ENCODE measurements around the gene SRBD1. TPM values are rescaled to one million over a fixed set of nuclear protein-coding genes. Genes with fewer than 3 reads are reported as not detected.
A peak's percentile ranks its signal among the peaks of the same experiment; 100 is the strongest.

SRBD1 gene, protein sequence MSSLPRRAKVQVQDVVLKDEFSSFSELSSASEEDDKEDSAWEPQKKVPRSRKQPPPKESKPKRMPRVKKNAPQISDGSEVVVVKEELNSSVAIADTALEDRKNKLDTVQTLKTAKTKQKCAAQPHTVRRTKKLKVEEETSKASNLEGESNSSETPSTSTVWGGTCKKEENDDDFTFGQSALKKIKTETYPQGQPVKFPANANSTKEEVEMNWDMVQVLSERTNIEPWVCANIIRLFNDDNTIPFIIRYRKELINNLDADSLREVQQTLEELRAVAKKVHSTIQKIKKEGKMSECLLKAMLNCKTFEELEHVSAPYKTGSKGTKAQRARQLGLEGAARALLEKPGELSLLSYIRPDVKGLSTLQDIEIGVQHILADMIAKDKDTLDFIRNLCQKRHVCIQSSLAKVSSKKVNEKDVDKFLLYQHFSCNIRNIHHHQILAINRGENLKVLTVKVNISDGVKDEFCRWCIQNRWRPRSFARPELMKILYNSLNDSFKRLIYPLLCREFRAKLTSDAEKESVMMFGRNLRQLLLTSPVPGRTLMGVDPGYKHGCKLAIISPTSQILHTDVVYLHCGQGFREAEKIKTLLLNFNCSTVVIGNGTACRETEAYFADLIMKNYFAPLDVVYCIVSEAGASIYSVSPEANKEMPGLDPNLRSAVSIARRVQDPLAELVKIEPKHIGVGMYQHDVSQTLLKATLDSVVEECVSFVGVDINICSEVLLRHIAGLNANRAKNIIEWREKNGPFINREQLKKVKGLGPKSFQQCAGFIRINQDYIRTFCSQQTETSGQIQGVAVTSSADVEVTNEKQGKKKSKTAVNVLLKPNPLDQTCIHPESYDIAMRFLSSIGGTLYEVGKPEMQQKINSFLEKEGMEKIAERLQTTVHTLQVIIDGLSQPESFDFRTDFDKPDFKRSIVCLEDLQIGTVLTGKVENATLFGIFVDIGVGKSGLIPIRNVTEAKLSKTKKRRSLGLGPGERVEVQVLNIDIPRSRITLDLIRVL
- total RNA-seq (2014; rRNA removed; shearing (Covaris generic)): 14.4 and 15.5 TPM in 2 replicates

DNA sequence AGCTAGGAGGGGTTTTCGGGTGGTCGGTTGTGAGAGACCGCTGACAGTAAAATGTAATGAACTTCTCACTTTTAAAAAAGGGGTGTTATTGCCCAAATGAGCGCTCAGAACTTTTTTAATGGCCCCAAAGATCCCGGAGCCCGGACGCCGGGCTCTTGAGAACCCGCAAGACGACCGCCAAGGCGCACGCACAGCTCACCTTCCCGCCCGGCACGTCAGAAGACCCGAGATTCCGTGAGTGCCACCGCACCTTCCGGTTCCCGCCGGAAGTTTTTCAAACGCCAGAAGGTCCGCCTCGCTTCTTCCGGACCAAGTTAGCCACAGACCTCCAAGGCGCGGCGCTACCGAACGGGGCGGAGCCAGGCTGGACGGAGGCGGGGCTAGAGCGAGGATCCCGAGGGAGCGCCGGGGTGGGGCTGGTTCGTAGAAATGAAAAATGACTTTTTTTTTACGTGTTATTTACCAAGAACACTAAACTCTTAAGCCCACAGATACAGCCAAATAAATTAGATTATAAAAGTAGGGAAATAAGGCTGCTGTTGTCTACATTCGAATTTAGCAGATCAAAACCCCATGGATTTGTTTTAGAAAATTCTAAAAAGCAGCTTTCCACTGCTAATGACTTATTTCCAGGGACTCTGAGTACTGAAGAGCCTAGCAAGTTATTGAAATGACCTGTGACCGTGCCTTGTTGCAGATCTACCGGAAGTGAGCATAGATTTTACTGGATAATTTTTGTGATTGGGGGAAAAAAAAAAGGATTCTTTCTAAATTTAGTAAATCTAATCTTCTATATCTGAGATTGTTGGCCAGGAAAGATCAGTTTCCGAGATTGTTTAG is at the start of gene SRBD1:
Gene SRBD1 (minus strand): TSS at position 248 of the 840 bp plus-strand sequence. CDS start 5,826 bp downstream, outside the sequence.
- peak; percentile 93 for DNase-seq (ENCODE audit: low spot score)

DNA sequence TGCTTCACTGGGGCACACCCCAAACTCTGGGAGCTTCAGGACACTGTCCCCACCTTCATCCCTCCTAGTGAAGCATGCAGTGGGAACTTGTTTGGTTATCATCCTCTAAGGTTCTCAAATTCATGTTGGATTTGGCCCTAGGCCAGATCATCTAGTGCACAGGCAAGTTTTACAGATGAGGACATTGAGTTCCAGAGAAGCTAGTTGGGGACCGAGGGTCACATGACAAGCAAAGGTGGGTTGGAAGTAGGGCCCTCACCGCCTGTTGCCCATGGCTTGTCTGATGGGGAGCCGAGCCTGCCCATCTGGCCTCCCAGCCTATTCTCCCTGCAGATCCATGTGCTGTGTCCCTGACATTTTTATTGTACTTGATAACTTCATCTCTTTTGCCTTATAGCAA is 43.2 kb upstream of the SRBD1 start:
- no peak for DNase-seq (ENCODE audit: low spot score)

DNA sequence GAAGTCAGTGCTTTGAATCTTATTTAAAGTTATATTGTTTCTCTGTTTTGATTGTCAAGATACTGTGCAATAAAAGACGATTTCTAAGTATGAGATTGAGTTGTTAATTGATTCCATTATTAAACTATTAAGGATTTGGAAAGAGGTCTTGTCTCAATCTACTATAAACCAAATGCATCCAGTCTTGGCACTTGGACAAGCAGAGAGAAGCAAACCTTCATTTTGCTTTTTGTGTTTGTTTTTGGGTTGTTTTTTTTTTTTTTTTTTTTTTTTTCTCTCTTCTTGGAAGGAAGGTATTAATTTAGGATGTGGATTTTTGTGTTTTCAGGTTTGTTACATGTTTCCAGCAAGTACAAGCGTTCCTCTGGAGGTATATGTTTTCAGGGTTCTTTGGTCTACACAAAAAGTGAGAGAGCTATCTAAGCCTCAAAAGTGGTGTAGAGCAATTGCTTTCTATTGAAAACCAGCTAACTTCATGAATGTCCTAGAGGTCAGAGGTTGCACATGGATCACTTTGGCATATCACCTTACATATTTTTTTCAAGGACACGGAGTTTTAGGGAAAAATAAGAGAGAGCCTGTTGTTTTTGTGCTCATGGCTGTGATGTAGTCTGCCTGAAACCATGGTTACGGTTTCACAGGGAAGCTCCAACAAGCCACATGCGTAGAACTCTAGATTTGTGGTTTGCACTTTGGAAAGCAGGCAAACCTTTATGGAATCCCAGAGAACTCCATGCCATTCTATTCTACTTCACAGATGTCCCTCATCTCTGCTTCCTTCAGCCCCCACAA is 42.3 kb upstream of the SRBD1 start:
- no peak for DNase-seq (ENCODE audit: low spot score)

DNA sequence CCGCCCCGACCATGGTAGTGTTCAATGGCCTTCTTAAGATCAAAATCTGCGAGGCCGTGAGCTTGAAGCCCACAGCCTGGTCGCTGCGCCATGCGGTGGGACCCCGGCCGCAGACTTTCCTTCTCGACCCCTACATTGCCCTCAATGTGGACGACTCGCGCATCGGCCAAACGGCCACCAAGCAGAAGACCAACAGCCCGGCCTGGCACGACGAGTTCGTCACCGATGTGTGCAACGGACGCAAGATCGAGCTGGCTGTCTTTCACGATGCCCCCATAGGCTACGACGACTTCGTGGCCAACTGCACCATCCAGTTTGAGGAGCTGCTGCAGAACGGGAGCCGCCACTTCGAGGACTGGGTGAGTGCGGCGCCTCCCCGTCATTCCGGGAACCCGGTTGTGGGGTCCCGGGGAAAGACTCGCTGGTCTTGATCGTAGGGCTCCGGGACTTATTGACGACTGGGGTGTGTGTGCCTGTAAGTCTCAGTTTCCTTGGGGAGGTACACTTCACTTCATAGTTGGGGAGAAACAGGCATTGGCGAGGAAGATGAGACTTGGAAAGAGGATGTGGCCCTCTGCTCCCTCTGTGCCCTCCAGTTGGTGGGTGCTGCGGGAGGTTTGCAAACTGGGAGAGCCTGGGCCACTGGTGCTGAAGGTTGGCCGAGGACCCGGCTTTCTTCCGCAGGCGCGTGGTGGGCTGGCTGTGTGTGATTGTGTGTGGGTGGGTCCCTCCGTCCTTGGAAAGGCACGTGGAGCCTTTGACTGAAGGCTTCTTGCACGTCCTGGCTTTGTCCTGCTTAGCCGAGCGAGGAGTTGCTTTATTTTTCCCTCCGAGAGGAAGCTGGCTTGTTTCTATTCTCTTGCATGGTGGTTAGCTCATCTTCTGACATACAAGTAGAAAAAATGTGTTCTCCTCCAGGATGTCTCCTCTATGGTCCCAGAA is 41.3 kb upstream of the SRBD1 start:
- no peak for DNase-seq (ENCODE audit: low spot score)

DNA sequence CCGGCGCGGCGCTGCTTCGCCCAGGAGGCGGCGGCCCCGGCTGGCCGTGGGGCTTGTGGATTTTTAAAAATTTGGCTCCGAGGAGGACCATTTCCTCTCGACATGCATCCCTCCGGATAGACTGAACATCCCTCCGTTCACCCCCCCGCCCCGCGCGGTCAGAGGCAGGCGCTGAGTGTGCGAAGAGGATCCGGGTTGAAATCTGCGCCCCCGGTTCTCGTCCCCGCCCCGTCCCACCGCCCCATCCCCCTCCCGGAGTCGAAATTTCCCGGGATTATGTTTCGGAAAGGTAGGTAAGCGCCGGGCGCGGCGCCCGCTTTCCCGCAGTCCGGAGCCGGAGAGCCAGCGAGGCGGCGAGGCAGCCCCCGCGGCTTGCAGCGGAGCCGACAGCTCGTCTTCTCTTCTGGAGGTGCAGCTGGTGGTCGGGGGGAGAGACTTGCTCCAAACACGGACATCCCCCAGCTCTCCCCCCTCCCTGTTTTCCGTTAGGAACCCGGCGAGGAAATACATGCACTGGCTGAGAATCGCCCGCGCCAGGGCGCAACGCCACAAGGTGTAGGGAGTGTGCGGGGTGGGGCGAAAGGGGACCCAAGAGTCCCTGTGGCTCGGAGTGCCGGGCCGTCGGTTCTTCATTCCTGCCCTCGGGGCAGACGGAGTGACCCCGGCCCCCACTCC is 40.5 kb upstream of the SRBD1 start, which contains the start of gene PRKCE:
Gene PRKCE (plus strand): TSS at position 261 of the 675 bp plus-strand sequence.
- DNase-seq (ENCODE audit: low spot score): peak; percentile 27

DNA sequence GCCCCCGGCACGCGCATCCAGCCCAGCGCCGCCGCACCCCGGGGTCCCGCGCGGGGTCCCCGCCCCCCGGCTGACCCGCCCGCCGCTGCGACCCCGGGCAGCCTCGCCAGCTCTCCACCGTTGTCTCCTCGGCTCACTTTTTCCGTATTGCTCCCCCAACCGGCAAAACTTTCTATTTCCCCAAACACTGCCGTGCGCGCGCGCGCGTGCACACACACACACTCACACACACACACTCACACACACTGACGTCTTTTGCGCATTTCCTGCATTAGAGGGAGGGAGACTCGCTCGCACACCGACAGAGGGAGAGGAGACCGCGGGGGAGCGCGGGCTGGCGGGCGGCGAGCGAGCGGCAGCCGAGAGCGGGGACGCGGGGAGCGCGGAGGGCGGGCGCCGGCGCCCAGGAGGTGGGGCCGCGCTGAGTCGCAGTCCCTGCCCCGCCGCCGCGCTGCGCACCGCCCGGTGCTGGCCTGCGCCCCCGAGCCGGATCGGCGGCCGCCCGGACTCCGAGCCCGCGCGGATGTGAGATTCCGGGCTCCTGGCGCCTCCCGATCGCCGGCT is 39.9 kb upstream of the SRBD1 start:
- peak; percentile 97 for DNase-seq (ENCODE audit: low spot score)

DNA sequence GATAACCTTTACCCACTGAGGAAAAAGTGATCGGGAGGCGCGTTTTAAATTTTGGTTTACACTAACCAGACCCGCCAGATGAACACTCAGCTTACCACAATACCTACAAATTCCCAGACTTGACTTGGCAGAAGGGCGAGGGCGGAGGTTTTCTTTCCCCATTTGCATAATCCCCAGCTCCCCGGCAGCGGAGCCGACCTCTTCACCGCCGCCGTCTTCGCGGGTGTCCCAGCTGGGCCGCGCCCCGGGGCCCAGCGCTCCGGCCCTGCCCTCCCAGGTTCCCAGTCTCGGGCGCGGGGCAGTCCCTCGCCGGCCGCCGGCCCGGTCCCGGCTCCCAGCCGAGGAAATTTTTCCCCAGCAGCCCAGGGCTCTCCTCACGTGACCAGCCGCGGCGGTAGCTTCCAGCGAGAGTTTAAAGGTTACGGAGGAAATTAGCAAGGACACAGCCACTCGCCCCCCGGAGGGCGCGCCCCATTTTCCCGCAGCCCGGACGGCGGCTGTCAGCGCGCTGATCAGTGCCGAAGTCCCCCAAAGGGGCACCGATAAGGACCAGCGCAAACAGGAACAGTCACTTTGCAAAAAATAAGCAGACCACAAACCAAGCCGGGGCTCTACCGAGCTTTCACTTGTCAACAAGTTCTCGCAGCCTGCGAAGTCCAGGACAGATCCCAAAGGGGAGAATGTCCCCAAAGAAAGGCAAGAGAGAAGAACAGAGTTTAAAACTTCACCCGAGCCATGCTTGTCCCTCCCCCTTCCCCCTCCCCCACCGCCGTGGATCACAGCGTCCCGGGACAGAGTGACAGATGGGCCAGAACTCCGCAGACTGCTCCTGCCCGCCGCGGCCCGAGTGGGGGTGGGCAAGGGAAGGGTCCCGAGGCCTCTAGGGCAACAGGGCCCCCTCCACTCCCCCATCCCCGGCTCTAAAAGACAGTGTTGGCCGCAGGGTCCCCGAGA is 39.1 kb upstream of the SRBD1 start:
- DNase-seq (ENCODE audit: low spot score): no peak

DNA sequence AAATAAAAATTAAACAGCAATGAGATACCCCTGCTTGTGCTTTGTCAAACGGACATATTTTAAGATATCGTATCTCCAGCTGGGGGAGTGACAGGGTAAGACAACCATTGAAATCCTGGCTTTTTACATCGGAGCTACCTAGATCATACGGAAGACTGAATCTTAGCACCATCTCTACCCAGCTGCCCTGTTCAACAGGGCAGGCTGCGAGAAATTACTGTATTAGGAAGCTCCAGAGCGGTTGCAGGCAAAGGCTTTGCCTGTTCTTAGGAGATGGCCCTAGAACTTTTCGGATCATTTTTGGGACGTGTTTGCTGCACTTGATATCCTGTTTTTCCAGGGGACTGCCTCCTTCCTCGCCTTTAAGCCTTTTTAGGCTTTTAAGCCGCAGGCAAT is 38.4 kb upstream of the SRBD1 start:
- DNase-seq (ENCODE audit: low spot score): no peak

DNA sequence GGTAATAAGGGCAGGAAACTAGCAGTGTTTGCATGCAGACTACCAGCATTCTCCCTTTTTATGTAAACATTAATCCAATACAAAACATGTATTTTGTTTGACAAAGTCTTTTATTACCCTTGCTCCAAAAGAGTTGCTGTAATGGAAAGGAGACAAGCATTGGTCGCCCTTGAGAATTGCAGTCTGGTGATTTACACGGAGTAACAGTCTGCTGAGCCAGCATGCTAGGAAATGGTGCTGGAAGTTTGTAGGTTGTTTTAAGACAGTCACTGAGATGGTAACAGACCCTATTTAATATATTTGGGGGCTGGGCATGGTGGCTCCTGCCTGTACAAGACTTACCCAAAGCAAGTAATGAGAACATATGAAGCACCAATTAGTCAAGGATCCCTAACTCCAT is 37.6 kb upstream of the SRBD1 start:
- DNase-seq (ENCODE audit: low spot score): no peak

DNA sequence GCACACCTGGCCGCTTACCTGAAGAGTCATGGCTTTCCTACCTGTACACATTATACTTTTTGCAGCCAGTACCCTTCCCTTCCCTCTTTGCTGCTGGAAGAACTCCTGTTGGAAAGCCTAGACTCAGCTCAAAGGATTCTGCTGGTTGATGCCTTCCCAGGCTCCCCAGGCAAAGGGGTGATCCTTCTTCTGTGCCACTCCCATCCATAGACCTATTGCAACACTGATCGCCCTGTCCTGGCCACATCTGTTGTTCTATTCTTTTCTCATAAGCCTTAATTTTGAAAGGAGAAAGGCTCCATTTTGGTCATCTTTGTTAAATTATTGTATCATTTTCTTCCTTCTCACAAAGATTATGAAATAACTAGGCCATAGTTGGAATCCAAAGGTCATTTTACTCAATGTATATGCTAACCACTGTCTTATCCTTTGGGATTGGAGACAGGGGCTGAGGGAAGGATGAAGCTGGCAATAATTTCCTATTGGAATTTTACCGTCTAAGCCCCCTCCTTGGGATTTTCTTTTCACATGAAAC is 37.0 kb upstream of the SRBD1 start:
- no peak for DNase-seq (ENCODE audit: low spot score)

DNA sequence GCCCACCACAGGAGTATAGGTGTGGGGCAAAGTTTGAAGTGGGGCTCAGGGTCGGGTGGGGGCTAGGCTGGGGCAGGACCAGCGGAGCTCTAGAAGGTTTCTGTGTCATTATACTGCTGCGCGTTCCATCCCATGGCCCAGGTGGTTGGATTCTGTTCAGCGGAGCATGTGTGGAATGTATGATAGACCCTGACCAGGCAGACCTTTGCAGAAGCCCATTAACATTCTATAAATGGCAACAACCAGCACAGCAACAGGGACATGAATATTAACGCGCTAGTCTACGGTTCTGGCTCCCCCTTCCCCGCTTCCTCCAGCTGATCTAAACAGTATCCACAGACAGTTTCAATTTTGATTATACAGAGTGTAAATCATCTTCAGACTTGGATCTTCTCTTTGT is 36.3 kb upstream of the SRBD1 start:
- DNase-seq (ENCODE audit: low spot score): no peak

DNA sequence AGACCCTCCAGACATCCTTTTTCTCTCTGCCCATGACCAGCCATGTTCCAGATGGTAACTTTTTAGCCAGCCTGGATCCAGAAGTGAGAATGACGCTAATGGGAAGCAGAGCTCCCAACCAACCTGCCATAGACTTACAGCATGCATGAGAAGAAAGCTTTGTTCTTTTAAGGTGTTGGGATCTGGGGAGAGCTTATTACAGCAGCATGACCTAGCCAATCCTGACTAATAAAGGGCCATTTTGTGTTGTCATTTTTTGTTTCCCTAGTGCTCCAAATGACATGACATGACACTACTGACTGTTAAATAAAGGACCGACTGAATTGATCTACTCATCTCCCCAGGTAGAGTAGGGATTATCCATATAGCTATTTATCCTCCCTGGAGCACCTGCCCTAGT is 35.2 kb upstream of the SRBD1 start:
- no peak for DNase-seq (ENCODE audit: low spot score)

DNA sequence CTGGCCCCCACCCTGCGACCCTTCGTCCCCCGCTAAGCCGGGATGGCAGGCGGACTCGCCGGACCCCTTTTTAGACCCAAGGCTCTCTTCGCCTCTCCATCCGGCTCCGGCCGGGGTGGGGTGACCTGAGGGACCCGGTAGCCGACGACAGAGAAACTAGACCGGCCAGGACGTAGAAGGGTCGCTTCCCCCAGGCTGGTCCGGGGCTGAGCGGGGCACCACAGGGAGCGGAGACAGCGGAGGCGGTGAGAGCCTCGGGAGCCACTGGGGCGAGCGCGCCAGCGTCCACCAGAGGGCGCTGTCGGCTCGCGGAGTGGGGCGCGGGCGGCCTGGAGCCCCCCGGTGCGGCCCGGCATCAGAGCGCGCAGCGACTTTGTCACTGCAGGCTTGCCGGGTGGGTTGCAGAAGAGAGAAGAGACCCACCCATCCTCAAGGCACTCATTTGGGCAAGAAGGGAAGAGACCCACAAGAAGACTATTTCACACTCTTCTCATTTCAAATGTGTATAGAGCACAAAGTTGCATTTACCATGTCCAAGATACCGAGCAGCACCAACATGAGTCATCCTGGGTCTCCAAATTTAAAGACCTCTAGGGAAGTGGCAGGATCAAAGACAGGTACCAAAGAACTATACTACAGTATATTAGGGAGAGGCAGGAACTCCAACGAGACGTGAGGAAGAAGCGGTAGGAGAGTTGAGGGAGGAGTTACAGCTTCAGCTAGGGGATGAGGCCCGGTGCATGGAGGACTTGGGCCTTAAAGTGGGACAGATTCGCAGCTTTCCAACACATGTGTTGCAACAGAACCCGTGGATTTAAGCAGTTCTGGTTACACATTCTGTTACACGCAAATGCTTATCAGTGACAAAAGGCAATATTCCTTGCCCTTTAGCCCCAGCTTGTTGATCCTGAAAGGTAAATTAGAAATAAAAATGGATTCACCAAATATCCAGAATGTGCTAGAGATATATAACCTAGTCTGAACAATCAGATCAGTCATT is 32.8 kb upstream of the SRBD1 start:
- peak; percentile 24 for DNase-seq (ENCODE audit: low spot score)

DNA sequence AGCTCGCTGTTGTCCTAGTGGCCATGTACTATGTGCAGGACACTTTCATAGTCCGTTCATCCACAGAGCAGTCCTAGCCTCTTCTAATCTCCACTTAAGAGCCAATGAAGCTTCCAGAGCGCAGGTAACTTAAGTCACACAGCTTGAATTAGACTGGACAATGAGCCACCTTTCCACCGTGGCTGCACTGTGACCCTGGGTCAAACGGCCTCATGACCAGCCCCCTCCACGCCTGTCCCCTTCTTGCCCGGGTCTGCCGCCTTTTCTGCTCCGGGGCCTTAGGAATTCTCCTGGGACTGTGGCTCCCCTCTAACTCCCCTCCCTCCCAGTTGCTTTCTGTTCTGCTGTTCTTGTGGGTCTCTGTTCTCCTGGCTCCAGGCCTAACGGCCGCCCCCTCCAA is 32.0 kb upstream of the SRBD1 start:
- DNase-seq (ENCODE audit: low spot score): no peak

DNA sequence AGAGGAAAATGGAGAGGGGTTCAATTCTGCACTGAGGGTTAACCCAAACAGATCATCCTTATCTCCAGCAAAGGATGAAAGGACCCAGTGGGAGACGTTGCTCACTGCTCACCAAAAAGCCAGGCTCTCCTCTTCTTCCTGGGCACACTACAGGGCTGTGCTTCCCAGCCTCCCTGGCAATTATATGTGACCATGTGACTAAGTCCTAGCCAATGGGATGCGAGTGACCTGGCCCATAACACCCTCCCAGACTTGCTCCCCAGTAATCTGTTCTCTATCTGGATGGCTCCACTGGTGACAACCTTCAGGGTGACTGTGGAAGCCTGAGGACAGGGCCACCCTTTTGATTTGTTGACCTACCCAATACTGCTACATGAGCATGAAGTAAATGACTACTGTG is 29.5 kb upstream of the SRBD1 start:
- DNase-seq (ENCODE audit: low spot score): no peak

DNA sequence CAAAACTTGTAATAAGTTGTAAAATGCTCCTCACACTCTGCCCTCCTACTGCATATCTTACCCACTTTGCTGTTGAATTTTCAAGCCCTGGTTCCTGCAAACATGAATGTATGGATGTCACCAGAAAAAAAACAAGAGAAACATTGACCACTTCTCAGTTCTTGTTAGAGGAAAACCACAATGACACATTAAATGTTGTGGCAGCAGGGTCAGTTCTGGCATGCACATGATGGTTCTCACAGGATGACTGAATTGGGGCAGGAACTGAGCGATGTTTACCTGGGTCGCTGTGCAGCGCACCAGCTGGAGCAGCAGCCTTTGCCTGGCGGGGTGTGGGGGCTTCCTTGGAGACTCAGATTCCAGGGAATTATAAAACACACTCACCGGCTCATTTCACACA is 26.4 kb upstream of the SRBD1 start:
- DNase-seq (ENCODE audit: low spot score): peak; percentile 72
